GM12878 (cell line): ENCODE measurements around the gene ZNF101. TPM values are rescaled to one million over a fixed set of nuclear protein-coding genes. Genes with fewer than 3 reads are reported as not detected.
A peak's percentile ranks its signal among the peaks of the same experiment; 100 is the strongest.

Experiments used
- ATAC-seq: fragments of 200-7000 bp; cut with Tn5 transposase; 3 replicates; pipeline ENCODE4 v1.9.1; 2020; ENCODE audit warnings: mild to moderate bottlenecking, moderate library complexity
- BruUV-seq: library from RNA; stranded (reverse); fragments of 400-500 nt; replicated peaks from 2 replicates; lab custom pipeline; 2021; lab: Mats Ljungman, UMichigan
- CTCF ChIA-PET: fragments of 300-600 bp; sonication (Branson Sonifier 250); formaldehyde crosslinking; extraction: SDS; loops from one replicate; lab custom pipeline; 2021; ENCODE audit warnings: inconsistent platforms; lab: Yijun Ruan, JAX
- POLR2A ChIA-PET: fragments of 350-600 bp; formaldehyde crosslinking; extraction: SDS; loops from one replicate; lab custom pipeline; 2021; ENCODE audit warnings: inconsistent platforms; lab: Charles Lee
- RAD21 ChIA-PET: fragments of 300-600 bp; sonication (Branson Sonifier 250); formaldehyde crosslinking; loops from one replicate; lab custom pipeline; 2023; ENCODE audit warnings: antibody characterized with exemption; ENCODE audit not compliant: unreplicated experiment; lab: Charles Lee
- SMC1A ChIA-PET: fragments of 300-600 bp; sonication (Branson Sonifier 250); formaldehyde crosslinking; loops from one replicate; lab custom pipeline; 2023; ENCODE audit not compliant: unreplicated experiment, uncharacterized antibody; lab: Charles Lee
- DNase-seq: peaks from one replicate; pipeline ENCODE4 v3.0.0-alpha.2; 2011; ENCODE audit warnings: low read depth, low spot score
- FAIRE-seq: peaks from 3 replicates; lab custom pipeline; 2011; peaks lifted over from hg19 to GRCh38; lab: Jason Lieb, UNC
- H2AFZ ChIP-seq: 2 replicates; pipeline ENCODE4 v1.6.0; 2011; ENCODE audit warnings: low read depth, low read length, control low read depth; ENCODE audit not compliant: control insufficient read depth
- H3K27ac ChIP-seq: 2 replicates; pipeline ENCODE4 v1.5.1; 2011; ENCODE audit warnings: control low read depth; ENCODE audit not compliant: control insufficient read depth, insufficient read depth
- H3K27me3 ChIP-seq, 2 experiments: replicated peaks in 1 of 2; 2 replicates each; pipeline versions ENCODE4 v1.6.0 to v1.6.1; 2011; ENCODE audit warnings: low read length in 1 of 2; ENCODE audit not compliant: control insufficient read depth in 2 of 2, insufficient read depth in 2 of 2
- H3K36me3 ChIP-seq, 2 experiments: 2 replicates each; pipeline ENCODE4 v1.5.1; 2011; ENCODE audit warnings: low read length in 1 of 2; ENCODE audit not compliant: control insufficient read depth in 2 of 2, insufficient read depth in 2 of 2
- H3K4me1 ChIP-seq: 2 replicates; pipeline ENCODE4 v1.6.1; 2011; ENCODE audit warnings: mild to moderate bottlenecking, low read length, moderate library complexity, mixed read lengths; ENCODE audit not compliant: control insufficient read depth, insufficient read depth
- H3K4me2 ChIP-seq: 2 replicates; pipeline ENCODE4 v1.6.0; 2011; ENCODE audit warnings: control low read depth; ENCODE audit not compliant: control insufficient read depth, insufficient read depth
- H3K4me3 ChIP-seq: fragments of 200-600 bp; sonication (generic); 2 replicates; pipeline ENCODE4 v1.5.1; 2016
- H3K79me2 ChIP-seq: 2 replicates; pipeline ENCODE4 v1.6.0; 2011; ENCODE audit warnings: low read length; ENCODE audit not compliant: control insufficient read depth, insufficient read depth
- H3K9ac ChIP-seq: 2 replicates; pipeline ENCODE4 v1.8.0; 2011; ENCODE audit warnings: low read length, control low read depth, mixed read lengths; ENCODE audit not compliant: control insufficient read depth, insufficient read depth
- H3K9me3 ChIP-seq: replicated peaks from 3 replicates; pipeline ENCODE4 v1.5.1; 2011; ENCODE audit warnings: mild to moderate bottlenecking, low read length; ENCODE audit not compliant: control insufficient read depth, insufficient read depth
- H4K20me1 ChIP-seq: 2 replicates; pipeline ENCODE4 v1.6.0; 2011; ENCODE audit not compliant: control insufficient read depth, insufficient read depth
- CEBPZ ChIP-seq: fragments of 150-350 bp; IDR thresholded peaks from 2 replicates; pipeline ENCODE4 v1.6.1; 2016; ENCODE audit warnings: low read depth, low read length
- EGR1 ChIP-seq, 2 experiments: IDR thresholded peaks; 1 replicate in 1 of 2; 2 replicates in 1 of 2; pipeline ENCODE4 v1.6.1; 2011 to 2012; ENCODE audit warnings: low read depth in 2 of 2, low read length in 2 of 2, borderline replicate concordance in 1 of 2, mild to moderate bottlenecking in 1 of 2, moderate library complexity in 1 of 2
- LARP7 ChIP-seq: fragments of 450-650 bp; IDR thresholded peaks from 2 replicates; pipeline ENCODE4 v1.6.1; 2017; ENCODE audit warnings: mild to moderate bottlenecking
- MEF2A ChIP-seq: IDR thresholded peaks from 2 replicates; pipeline ENCODE4 v1.6.1; 2011; ENCODE audit warnings: low read depth, mild to moderate bottlenecking, low read length, moderate library complexity; ENCODE audit not compliant: insufficient read depth
- NR2C1 ChIP-seq: fragments of 450-650 bp; IDR thresholded peaks from 2 replicates; pipeline ENCODE4 v1.6.1; 2017; ENCODE audit warnings: antibody characterized with exemption, mild to moderate bottlenecking, moderate library complexity
- NR2C2 ChIP-seq: IDR thresholded peaks from 2 replicates; pipeline ENCODE4 v1.6.1; 2011; ENCODE audit warnings: borderline replicate concordance, low read depth; ENCODE audit not compliant: control insufficient read depth, insufficient read length
- NR2F1 ChIP-seq: fragments of 450-650 bp; conservative IDR thresholded peaks from 2 replicates; pipeline ENCODE4 v1.6.1; 2017; ENCODE audit warnings: mild to moderate bottlenecking
- POLR2A ChIP-seq: IDR thresholded peaks from 2 replicates; pipeline ENCODE4 v1.6.1; 2011; ENCODE audit warnings: low read depth, mild to moderate bottlenecking, low read length
- TAF1 ChIP-seq: IDR thresholded peaks from 2 replicates; pipeline ENCODE4 v1.6.1; 2011; ENCODE audit warnings: mild to moderate bottlenecking, low read depth, low read length, borderline replicate concordance
- WGBS: methylation state at CpG from one replicate; pipeline ENCODE4 v1.1.6; 2016; ENCODE audit warnings: low lambda C conversion rate; ENCODE audit not compliant: insufficient replicate concordance, insufficient coverage; ENCODE audit errors: missing lambda C conversion rate; 5-methylcytosine and 5-hydroxymethylcytosine counted together
- in situ Hi-C: fragments of 300-500 bp; cut with MboI; formaldehyde crosslinking; loops from 9 replicates; pipeline ENCODE4 v1.14.3; 2018; ENCODE audit warnings: mixed read lengths
- intact Hi-C: fragments of 100-400 bp; cut with micrococcal nuclease; formaldehyde crosslinking; loops from one replicate; pipeline ENCODE4 v1.14.2; 2022; ENCODE audit not compliant: unreplicated experiment
- polyA plus RNA-seq, 11 experiments: library from polyadenylated mRNA; depleted of rRNA in 4 of 11; unstranded in 6 of 11; stranded (reverse) in 5 of 11; fragments of >200 nt; fragmentation: Nextera tagmentation in 4 of 11; fragmentation: Illumina TruSeq in 1 of 11; extraction: Ambion mirVana in 4 of 11; extraction: Trizol in 1 of 11; gene quantifications; 1 replicate in 1 of 11; 2 replicates in 10 of 11; pipeline versions ENCODE4 v1.2.1 to v1.2.3, GENCODE V29; 2011 to 2016; ENCODE audit warnings: inconsistent platforms in 2 of 11, missing spikeins in 2 of 11, low read depth in 1 of 11
- total RNA-seq, 4 experiments: library from RNA; depleted of rRNA in 3 of 4; stranded (reverse); fragments of >200 nt in 3 of 4; fragmentation: Illumina TruSeq in 1 of 4; extraction: Trizol in 1 of 4; gene quantifications; 2 replicates each; pipeline versions ENCODE4 v1.2.1 to v1.2.3, GENCODE V29; 2013 to 2021

Gene ZNF101
- total and polyA plus RNA-seq, 10 of the 15 experiments (the other 5 are each of a cell fraction or from before 2014, with no cell fraction given): 15.2 to 40.5 (median 19.8) TPM

DNA sequence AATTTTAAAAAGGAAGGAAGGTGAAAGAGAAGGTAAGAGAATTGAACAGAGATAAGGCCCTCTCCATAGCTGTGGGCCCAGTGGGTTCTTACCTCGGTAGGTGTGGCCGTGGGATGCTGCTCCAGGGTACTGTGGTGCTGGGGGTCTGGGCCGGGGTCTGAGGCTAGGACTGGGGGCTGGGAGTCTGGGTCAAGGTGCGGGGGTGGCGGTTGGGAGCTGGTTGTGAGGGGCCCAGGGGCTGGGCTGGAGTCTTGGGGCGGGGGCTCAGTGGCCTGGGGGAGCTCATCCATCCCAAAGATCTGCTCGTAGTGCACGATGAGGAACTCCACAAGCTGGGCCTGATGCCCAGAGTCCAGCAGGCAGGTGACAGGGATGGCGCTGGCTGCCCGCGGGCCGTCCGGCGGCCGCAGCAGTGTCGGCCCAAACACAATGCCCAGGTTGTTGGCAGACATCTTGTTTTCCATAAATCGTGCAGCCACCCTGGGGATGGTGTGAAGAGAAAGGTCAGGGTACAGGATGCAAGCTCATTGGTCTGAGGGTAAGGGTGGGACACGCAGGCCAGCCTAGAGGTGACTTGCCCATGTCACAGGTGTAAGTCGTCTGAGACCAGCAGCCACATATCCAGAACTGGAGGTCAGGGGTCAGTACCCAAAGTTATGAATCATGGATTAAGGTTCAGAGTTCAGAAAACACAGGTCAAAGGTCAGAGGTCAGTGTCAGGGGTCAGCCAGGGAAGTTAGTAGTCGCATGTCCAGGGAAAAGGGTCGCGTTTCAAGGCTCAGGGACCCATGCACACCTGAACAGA lies 34.7 kb upstream of the ZNF101 start:
- in situ Hi-C loops (no loop called here), intact Hi-C loops (no loop called here)
- H3K4me2 ChIP-seq: no peak overlapping the region
- no peaks in the 10 kb centered on the region; the same call in 1 of the 2 replicates for H3K4me1 ChIP-seq
- H2AFZ ChIP-seq: no peak overlapping the region
- no peak overlapping the region for H3K9ac ChIP-seq
- H3K27ac ChIP-seq: no peak overlapping the region
- H4K20me1 ChIP-seq: no peaks in the 10 kb centered on the region
- 97% methylated on average over 17 of the region's 22 CpGs for WGBS
- POLR2A ChIA-PET: interaction anchor here (1.1 kb wide), 1 partner anchor 14 kb away, joined by 4 read pairs; no protein-coding TSS in a partner anchor
- ATAC-seq (no peak), FAIRE-seq (no peak), DNase-seq (no peak)
- CTCF ChIA-PET: interaction anchor here (0.8 to 1.6 kb wide), 2 partner anchors 81 to 318 kb away, joined by 3 to 5 read pairs; no protein-coding TSS in a partner anchor
- no peak for TF ChIP-seq MEF2A
- no peak for TF ChIP-seq EGR1 (IDR thresholded peaks at IDR 0.05; ENCODE audit: borderline replicate concordance in 1 of 2, low read depth in 2 of 2, low read length in 2 of 2)
- TF ChIP-seq CEBPZ: no peak
- peak; percentile 90 for TF ChIP-seq NR2C1
- no peak for TF ChIP-seq LARP7
- TF ChIP-seq NR2C2: peak; percentile 73
- peak; percentile 33 for TF ChIP-seq POLR2A
- no peak for TF ChIP-seq TAF1
- peak; percentile 91 for TF ChIP-seq NR2F1
- no TSS peak for BruUV-seq
- H3K36me3 ChIP-seq: peaks cover 23 to 33% of the 10 kb centered on the region in 2 experiments
- H3K4me3 ChIP-seq: no peak overlapping the region
- H3K27me3 ChIP-seq: no peaks in the 10 kb centered on the region
- no peaks in the 10 kb centered on the region for H3K79me2 ChIP-seq
- no peaks in the 10 kb centered on the region for H3K9me3 ChIP-seq
- RAD21 ChIA-PET: interaction anchor here (0.6 kb wide), 1 partner anchor 30 kb away, joined by 8 read pairs; no protein-coding TSS in a partner anchor
- SMC1A ChIA-PET: no interaction called here
